K562 (cell line): ENCODE measurements around the gene GRAMD2B. TPM values are rescaled to one million over a fixed set of nuclear protein-coding genes. Genes with fewer than 3 reads are reported as not detected.

Source experiments
- BRD4 ChIP-seq: fragments of 200-600 bp; sonication (generic); IDR thresholded peaks from 2 replicates; pipeline ENCODE4 v1.6.1; 2017; ENCODE audit warnings: inconsistent platforms
- CBFA2T3 ChIP-seq: fragments of 450-650 bp; IDR thresholded peaks from 2 replicates; pipeline ENCODE4 v1.6.1; 2017
- E2F8 ChIP-seq: fragments of 450-650 bp; IDR thresholded peaks from 2 replicates; pipeline ENCODE4 v1.7.1; 2018; ENCODE audit warnings: mild to moderate bottlenecking, low read depth; ENCODE audit not compliant: partially characterized antibody
- PBX2 ChIP-seq, 2 experiments: IDR thresholded peaks in 1 of 2; conservative IDR thresholded peaks in 1 of 2; 2 replicates each; pipeline ENCODE4 v1.6.1; 2016; ENCODE audit warnings: low read depth in 2 of 2, mild to moderate bottlenecking in 1 of 2, missing compliant biosample characterization in 1 of 2, missing genetic modification characterization in 1 of 2, moderate library complexity in 1 of 2
- PHB2 ChIP-seq: fragments of 450-650 bp; IDR thresholded peaks from 2 replicates; pipeline ENCODE4 v1.6.1; 2017; ENCODE audit warnings: low read depth
- POLR2AphosphoS5 ChIP-seq: IDR thresholded peaks from 2 replicates; pipeline ENCODE4 v1.6.1; 2011; ENCODE audit warnings: mild to moderate bottlenecking, low read depth, low read length, moderate library complexity; ENCODE audit not compliant: control insufficient read depth, insufficient read depth
- POLR3G ChIP-seq: IDR thresholded peaks from 2 replicates; pipeline ENCODE4 v1.6.1; 2011; ENCODE audit not compliant: insufficient read length, insufficient replicate concordance; ENCODE audit errors: extremely low read depth
- PRDM10 ChIP-seq: fragments of 450-650 bp; IDR thresholded peaks from 2 replicates; pipeline ENCODE4 v1.6.1; 2018; ENCODE audit not compliant: partially characterized antibody
- RAD21 ChIP-seq, 2 experiments: fragments of 250-450 bp in 1 of 2; fragments of 450-650 bp in 1 of 2; sonication (Bioruptor Pico) in 1 of 2; formaldehyde crosslinking in 1 of 2; IDR thresholded peaks in 1 of 2; conservative IDR thresholded peaks in 1 of 2; 2 replicates each; pipeline versions ENCODE4 v1.4.0 to v1.8.0; 2020 to 2022; ENCODE audit warnings: mild to moderate bottlenecking in 2 of 2, moderate library complexity in 1 of 2
- STAG1 ChIP-seq: sonication (generic); formaldehyde crosslinking; IDR thresholded peaks from 2 replicates; pipeline ENCODE4 v1.5.0; 2020; ENCODE audit warnings: missing genetic modification reagents, borderline replicate concordance
- TEAD4 ChIP-seq, 2 experiments: sonication (generic) in 1 of 2; formaldehyde crosslinking in 1 of 2; IDR thresholded peaks; 2 replicates each; pipeline versions ENCODE4 v1.6.1 to v1.8.0; 2012 to 2022; ENCODE audit warnings: borderline replicate concordance in 1 of 2, inconsistent platforms in 1 of 2, low read length in 1 of 2, mild to moderate bottlenecking in 1 of 2, missing genetic modification reagents in 1 of 2
- ZMIZ1 ChIP-seq, 2 experiments: fragments of 150-350 bp in 1 of 2; IDR thresholded peaks; 2 replicates each; pipeline ENCODE4 v1.6.1; 2012 to 2016; ENCODE audit warnings: low read depth in 2 of 2, low read length in 2 of 2, mild to moderate bottlenecking in 1 of 2, moderate library complexity in 1 of 2
- ZNF408 ChIP-seq: fragments of 250-450 bp; sonication (Bioruptor Pico); IDR thresholded peaks from 2 replicates; pipeline ENCODE4 v1.4.0; 2020; ENCODE audit warnings: low read depth, mild to moderate bottlenecking, moderate library complexity
- ZNF583 ChIP-seq: fragments of 250-450 bp; sonication (Bioruptor Pico); IDR thresholded peaks from 2 replicates; pipeline ENCODE4 v1.4.0; 2020
- polyA plus RNA-seq, 8 experiments: library from polyadenylated mRNA; depleted of rRNA in 4 of 8; stranded (reverse) in 5 of 8; unstranded in 3 of 8; fragments of >200 nt; fragmentation: Nextera tagmentation in 2 of 8; fragmentation: Illumina TruSeq in 1 of 8; extraction: Ambion mirVana in 2 of 8; extraction: Trizol in 1 of 8; gene quantifications; 2 replicates each; pipeline versions ENCODE4 v1.2.1 to v1.2.3, GENCODE V29; 2011 to 2014; ENCODE audit warnings: inconsistent platforms in 1 of 8, missing spikeins in 1 of 8
- total RNA-seq, 7 experiments: library from RNA; depleted of rRNA in 6 of 7; stranded (reverse); fragments of >200 nt in 6 of 7; fragmentation: Illumina TruSeq in 2 of 7; extraction: Trizol in 2 of 7; gene quantifications; 2 replicates each; pipeline versions ENCODE4 v1.2.1 to v1.2.3, GENCODE V29; 2011 to 2021; ENCODE audit warnings: low replicate concordance in 1 of 7

Gene GRAMD2B
- total and polyA plus RNA-seq, 9 of the 15 experiments (the other 6 are each of a cell fraction or from before 2014, with no cell fraction given): 0.32 to 4.2 (median 1.4) TPM

DNA sequence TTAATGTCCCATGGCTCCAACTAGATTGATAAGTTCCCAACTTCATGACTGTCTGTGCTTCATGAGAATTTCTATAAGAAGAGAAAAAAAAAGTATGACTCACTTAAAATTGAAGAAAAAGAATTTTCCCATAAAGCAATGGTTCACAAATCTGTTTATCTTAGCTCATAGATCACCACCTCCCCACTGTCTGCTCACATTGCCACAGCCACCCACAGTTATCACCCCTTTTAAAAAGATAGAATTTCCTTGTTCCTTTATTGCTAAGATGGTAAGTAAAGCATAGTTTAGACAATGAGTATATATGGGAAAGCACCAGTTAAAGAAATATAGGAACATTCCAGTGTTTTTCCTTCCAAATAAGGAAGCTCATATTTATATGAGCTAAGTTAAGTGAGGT, 104.7 kb downstream of the GRAMD2B start (continued):
- TF ChIP-seq PBX2 (CRISPR knock-in tag; IDR thresholded peaks at IDR 0.05; ENCODE audit: low read depth): no peak
- TF ChIP-seq PBX2 (tag; conservative IDR thresholded peaks at IDR 0.05; ENCODE audit: low read depth): 0 out of 2 replicates have a peak, but pooled peaks have one; percentile 7
- no peak for TF ChIP-seq PHB2
- no peak for TF ChIP-seq POLR3G
- peak; percentile 38; the same call in 1 of the 2 replicates for TF ChIP-seq CBFA2T3
- no peak for TF ChIP-seq ZNF408 (CRISPR knock-in tag)
- no peak for TF ChIP-seq ZMIZ1 (IDR thresholded peaks at IDR 0.05; ENCODE audit: low read depth in 2 of 2, low read length in 2 of 2)
- peak; percentile 9; the same call in 1 of the 2 replicates for TF ChIP-seq TEAD4 (IDR thresholded peaks at IDR 0.05; ENCODE audit: low read length)
- TF ChIP-seq TEAD4 (CRISPR knock-in tag; IDR thresholded peaks at IDR 0.05; ENCODE audit: borderline replicate concordance): no peak
- no peak for TF ChIP-seq STAG1 (CRISPR knock-in tag)
- no peak for TF ChIP-seq ZNF583 (CRISPR knock-in tag)
- TF ChIP-seq POLR2AphosphoS5: no peak
- TF ChIP-seq E2F8: no peak
- no peak for TF ChIP-seq BRD4
- TF ChIP-seq PRDM10: peak; percentile 34
- no peak for TF ChIP-seq RAD21 (CRISPR knock-in tag; conservative IDR thresholded peaks at IDR 0.05 in 1 of 2, IDR thresholded peaks at IDR 0.05 in 1 of 2)
